Measurements from ENCODE around the gene CUEDC1.
A peak's percentile ranks its signal among the peaks of the same experiment; 100 is the strongest.

The CUEDC1 gene

GRCh38 chr17:57834146-57834741 lies 121.0 kb downstream of the CUEDC1 start:
- Histone ChIP-seq H3K36me3 (peaks cover 10% of the 10 kb centered on the region), H3K27me3 (no peaks in the 10 kb centered on the region), H3K4me3 (ENCODE audit: low read depth in 1 of 2, low read length in 1 of 2) (no peak overlapping the region), H3K27ac (no peak overlapping the region), H3K9me3 (no peaks in the 10 kb centered on the region), H3K4me1 (ENCODE audit: control insufficient read depth in 1 of 2, insufficient read depth in 1 of 2, low read depth in 1 of 2, low read length in 1 of 2) (peaks cover 13 to 14% of the 10 kb centered on the region in 2 experiments)
- TF ChIP-seq, protein P1, sequence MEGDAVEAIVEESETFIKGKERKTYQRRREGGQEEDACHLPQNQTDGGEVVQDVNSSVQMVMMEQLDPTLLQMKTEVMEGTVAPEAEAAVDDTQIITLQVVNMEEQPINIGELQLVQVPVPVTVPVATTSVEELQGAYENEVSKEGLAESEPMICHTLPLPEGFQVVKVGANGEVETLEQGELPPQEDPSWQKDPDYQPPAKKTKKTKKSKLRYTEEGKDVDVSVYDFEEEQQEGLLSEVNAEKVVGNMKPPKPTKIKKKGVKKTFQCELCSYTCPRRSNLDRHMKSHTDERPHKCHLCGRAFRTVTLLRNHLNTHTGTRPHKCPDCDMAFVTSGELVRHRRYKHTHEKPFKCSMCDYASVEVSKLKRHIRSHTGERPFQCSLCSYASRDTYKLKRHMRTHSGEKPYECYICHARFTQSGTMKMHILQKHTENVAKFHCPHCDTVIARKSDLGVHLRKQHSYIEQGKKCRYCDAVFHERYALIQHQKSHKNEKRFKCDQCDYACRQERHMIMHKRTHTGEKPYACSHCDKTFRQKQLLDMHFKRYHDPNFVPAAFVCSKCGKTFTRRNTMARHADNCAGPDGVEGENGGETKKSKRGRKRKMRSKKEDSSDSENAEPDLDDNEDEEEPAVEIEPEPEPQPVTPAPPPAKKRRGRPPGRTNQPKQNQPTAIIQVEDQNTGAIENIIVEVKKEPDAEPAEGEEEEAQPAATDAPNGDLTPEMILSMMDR (IDR thresholded peaks at IDR 0.05): no peak

DNA sequence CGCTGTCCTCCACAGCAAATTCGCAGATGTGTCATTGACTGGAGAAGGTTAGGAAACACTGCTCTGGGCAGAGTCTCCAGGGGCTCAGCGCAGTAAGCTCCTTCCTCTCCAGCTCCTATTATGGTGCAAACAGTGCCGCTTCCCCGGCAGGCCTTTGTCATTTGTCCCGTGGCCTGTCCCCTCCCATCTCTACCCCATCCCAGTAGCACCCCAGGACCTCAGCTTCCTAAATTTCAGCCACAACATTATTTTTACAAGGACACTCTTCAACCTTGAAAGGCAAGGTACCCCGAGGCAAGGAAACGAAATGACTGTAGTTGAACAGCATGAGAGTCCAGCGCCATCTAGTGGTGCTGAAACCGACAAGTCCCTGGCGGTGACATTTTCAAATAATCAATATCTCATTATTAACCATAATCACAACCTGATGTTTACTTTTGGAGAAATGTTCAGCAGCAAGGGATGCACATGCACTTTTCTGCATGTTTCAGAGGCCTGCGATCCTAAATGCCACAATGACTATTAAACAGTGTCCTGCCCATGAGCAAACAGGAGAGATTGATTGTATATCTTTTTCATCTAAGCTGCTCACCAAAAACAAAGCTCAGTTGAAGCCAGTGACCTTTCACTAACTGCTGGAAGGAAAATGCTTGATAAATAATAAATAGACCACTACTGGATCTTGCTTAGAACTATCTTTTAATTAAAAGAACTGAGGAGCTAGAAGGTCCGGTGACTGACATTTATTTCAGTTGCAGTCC lies 121.9 kb downstream of the CUEDC1 start:
- Histone ChIP-seq H3K27me3 (no peaks in the 10 kb centered on the region), H3K9me3 (no peaks in the 10 kb centered on the region), H3K27ac (peak overlapping the region; percentile 49), H3K36me3 (peaks cover 1% of the 10 kb centered on the region), H3K4me3 (ENCODE audit: low read depth in 1 of 2, low read length in 1 of 2) (peak overlapping the region; percentile 59 to 66), H3K4me1 (ENCODE audit: control insufficient read depth in 1 of 2, insufficient read depth in 1 of 2, low read depth in 1 of 2, low read length in 1 of 2) (peaks cover 13 to 14% of the 10 kb centered on the region in 2 experiments)
- TF ChIP-seq, protein P1 (IDR thresholded peaks at IDR 0.05): peak; percentile 73

DNA sequence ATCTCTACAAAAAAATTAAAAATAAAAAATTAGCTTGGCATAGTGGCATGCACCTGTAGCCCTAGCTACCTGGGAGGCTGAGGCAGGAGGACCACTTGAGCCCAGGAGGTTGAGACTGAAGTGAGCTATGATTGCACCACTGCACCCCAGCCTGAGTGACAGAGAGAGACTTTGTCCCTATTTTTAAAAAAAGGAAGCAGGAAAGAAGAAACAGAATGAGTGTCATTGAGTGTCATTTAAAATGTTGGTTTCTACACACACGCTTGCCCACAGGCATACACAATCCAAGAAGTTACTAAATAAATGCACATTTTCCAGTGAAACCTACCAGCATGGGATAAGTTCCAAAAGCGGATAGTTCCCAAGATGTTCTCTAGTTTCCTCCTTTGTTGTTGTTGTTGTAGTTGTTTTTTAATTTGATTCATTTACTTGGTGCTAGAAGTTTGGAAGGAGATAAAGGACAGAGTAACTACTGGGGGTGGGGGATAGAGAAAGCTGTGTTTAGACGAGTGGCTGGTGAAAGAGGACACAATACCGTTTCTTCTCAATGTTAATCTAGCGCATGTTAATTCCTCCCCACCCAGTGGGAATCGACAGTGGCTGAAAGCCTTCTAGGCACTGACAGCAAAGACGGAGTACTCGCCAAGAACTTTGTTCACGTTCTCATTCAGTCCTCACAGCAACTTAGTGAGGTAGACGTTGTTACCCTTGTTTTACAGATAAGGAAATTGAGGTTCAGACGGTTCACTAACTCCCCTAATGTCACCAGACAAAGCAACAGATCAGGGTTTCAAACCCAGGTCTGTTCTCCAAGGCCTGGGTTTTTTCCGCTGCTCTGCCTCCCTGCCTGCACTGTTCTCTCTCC lies 122.7 kb downstream of the CUEDC1 start:
- peaks cover 13 to 14% of the 10 kb centered on the region in 2 experiments for H3K4me1 ChIP-seq (ENCODE audit: control insufficient read depth in 1 of 2, insufficient read depth in 1 of 2, low read depth in 1 of 2, low read length in 1 of 2)
- TF ChIP-seq, protein P1 (IDR thresholded peaks at IDR 0.05): no peak
- H3K36me3 ChIP-seq: no peaks in the 10 kb centered on the region
- peak overlapping the region; percentile 49 for H3K27ac ChIP-seq
- H3K27me3 ChIP-seq: no peaks in the 10 kb centered on the region
- H3K4me3 ChIP-seq (ENCODE audit: low read depth in 1 of 2, low read length in 1 of 2): peak overlapping the region; percentile 59 to 66
- no peaks in the 10 kb centered on the region for H3K9me3 ChIP-seq

DNA sequence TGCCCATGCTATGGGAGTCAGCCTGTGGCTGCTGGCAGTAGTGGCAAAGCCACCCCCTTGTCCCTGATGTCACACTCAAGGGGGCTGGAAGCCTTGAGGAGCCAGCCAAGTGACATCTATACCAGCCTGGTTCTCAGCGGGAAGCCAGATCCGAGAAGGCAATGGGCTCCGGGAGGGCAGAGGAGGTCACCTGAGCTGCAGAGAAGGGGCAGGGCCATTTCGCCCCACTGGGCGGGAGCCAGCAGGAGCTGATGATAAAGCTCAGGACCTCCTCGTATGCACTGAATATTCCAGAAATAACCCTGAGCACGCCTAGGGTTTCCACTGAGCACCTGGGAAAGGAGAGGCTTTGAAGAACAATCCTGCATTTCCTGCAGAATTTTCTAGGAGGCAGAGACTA lies 124.3 kb downstream of the CUEDC1 start:
- no peaks in the 10 kb centered on the region for H3K27me3 ChIP-seq
- TF ChIP-seq, protein P1 (IDR thresholded peaks at IDR 0.05): no peak
- no peak overlapping the region for H3K4me3 ChIP-seq (ENCODE audit: low read depth in 1 of 2, low read length in 1 of 2)
- no peaks in the 10 kb centered on the region for H3K36me3 ChIP-seq
- H3K9me3 ChIP-seq: no peaks in the 10 kb centered on the region
- peaks cover 13 to 14% of the 10 kb centered on the region in 2 experiments for H3K4me1 ChIP-seq (ENCODE audit: control insufficient read depth in 1 of 2, insufficient read depth in 1 of 2, low read depth in 1 of 2, low read length in 1 of 2)
- H3K27ac ChIP-seq: no peak overlapping the region

GRCh38 chr17:57823469-57824401 lies 131.5 kb downstream of the CUEDC1 start:
- Histone ChIP-seq H3K27ac (no peak overlapping the region), H3K4me3 (ENCODE audit: low read depth in 1 of 2, low read length in 1 of 2) (no peak overlapping the region), H3K4me1 (ENCODE audit: control insufficient read depth in 1 of 2, insufficient read depth in 1 of 2, low read depth in 1 of 2, low read length in 1 of 2) (no peaks in the 10 kb centered on the region), H3K9me3 (no peaks in the 10 kb centered on the region), H3K27me3 (no peaks in the 10 kb centered on the region), H3K36me3 (no peaks in the 10 kb centered on the region)
- TF ChIP-seq, protein P1 (IDR thresholded peaks at IDR 0.05): no peak
